HG03571 (cell line): Measurements from ENCODE around the gene SELENOT.
"Not testable (repeated sequence)": the region's sequence is repeated elsewhere in the genome, so short reads cannot be mapped to it uniquely, and the experiment has no call there.

Experiments
- ATAC-seq: cut with Tn5 transposase; IDR thresholded peaks from one replicate; pipeline ENCODE4 v1.9.1; 2021; ENCODE audit not compliant: unreplicated experiment

Gene SELENOT

GRCh38 chr3:150603153-150603979 is at the start of gene SELENOT:
TSS of gene SELENOT (plus strand) at chr3:150603321. CDS start at chr3:150603363, 42 bp downstream.
- peak; percentile 51 for ATAC-seq

DNA sequence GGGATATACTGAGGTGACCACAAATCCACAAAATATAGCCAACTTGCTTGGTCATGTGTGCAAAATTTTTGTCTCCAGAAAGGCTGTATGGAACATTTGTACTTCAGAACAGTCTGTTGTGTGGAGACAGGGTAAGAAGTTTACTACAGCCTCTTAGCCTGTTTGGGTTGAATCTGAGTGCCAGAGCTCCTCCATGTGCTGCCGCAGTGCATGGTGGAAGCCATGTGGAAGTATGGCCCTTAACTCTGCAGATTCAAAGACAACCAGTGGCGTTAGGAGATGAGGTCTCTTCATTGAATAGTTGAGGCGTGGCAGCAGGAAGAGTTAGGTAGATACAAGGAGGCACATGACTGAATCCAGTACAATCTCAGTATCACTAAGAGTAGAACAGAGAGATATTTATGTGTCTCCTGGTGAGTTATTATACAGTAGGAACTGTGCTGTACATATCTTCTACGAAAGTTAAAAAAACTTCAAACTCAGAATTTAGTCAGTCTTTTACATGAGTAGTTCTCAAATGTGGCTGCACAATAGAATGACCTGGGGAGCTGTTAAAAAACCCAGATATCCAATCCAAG is 47.2 kb upstream of the SELENOT start:
- no peak for ATAC-seq

DNA sequence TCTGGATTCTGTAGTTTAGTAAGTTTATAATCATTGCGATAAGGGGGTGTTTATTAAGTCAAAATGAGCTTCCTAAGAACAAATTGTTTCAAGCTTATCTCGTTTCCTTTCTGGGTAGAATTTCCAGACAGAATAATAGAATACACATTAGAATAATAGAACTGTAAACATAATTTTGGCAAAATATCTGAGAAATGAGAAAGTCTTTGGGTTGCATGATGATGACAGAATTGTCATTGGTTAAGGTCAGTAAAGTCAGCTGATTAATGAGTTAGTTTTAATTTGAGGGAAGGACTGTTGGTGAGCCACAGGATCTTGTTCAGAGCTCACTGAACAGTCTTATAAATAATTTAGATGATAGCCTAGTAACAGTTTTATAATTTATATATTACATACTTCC is 46.3 kb upstream of the SELENOT start:
- no peak for ATAC-seq

DNA sequence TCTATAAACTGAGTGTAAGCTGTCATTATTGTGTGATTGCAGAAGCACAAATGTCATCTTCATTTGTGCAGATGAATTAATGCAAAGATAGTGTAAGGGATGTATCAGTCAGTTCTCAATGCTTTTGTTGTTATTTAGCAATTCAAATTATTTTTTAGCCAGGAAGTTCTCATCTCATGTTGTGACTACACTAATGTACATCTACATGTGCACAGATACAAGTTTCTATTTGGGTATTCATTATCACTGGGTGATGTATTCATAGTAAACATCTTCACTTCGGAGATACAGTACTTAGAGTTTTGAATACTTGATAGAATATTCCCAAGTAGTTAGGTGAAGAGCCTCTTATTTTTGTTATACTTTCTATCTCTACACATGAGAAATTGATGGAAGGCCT is 45.4 kb upstream of the SELENOT start:
- no peak for ATAC-seq

DNA sequence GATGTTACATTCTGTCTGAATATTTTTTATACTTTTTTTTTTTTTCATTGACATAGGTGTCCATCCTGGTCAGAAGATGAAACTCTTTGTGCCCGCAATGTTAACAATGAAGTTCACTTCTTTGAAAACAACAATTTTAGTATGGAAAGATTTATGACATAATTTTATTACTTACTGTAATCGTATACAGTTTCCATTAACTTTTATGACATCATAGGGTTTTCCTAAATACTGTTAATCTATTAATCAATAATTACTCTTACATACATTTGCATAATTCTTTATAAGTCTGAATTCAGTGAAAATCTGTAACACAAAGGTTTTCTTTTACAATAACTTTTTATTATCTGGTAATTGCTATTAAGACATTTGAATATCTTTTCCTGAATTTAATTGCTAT is 38.9 kb upstream of the SELENOT start:
- ATAC-seq = no peak

GRCh38 chr3:150567328-150567727 is 35.8 kb upstream of the SELENOT start:
- ATAC-seq = no peak

DNA sequence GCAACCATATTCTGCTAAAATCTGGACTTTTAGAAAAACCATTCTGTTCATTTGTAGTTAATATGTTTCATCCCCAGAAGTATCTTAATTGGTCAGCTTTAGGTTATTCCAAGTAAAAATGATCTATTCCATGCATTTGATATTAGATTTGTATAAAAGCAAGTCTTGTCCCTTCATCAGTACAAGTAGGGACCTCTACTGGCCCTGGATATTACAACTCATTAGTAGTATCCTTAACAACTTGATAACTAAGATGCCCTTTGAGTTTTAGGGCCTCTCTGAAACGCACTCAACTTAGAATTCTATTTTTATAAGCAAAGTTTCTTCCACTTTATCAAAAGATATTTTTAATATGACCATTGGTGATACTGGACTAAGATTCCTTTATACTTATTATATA is 25.3 kb upstream of the SELENOT start:
- ATAC-seq = no peak

GRCh38 chr3:150581174-150581573 is 21.9 kb upstream of the SELENOT start:
- no peak for ATAC-seq

- ATAC-seq = peak; percentile 48
Measured at GRCh38 chr3:150582620-150583019, 20.5 kb upstream of the SELENOT start.

GRCh38 chr3:150583028-150583427 is 20.1 kb upstream of the SELENOT start:
- ATAC-seq = peak; percentile 45

DNA sequence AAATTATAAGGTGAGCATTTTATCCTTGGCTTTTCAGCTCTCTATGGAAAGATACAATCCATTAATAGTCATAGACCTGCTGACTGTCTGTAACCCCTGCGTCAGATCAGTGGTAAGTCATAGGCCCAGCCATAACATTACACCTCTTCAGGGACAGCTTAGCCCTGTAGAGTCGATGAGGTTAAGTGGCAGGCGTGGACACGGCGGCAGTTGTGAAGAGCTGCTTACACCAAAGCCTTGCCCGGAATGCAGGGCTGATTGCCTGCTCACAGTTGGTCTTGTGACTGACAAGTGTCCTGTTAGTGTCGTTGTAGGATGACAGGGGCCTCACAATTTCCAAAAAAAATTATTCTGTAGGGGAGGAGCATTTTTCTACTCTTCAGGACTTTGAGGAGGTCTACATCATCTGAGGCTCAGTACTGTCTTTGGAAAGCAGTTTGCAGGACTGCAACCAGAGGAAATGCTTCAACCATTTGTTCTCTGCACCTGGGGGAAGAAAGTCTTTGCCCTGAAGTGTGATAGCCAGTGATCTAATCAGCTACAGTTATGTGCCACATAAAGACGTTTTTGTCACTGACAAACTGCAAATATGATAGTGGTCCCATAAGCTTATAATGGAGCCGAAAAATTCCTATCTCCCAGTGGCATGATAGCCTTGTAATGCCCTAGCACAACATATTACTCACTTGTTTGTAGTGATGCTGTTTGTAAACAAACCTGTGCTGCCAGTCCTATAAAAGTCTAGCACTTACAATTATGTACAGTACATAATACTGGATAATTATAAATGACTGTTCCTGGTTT is 14.9 kb upstream of the SELENOT start:
- no peak for ATAC-seq

DNA sequence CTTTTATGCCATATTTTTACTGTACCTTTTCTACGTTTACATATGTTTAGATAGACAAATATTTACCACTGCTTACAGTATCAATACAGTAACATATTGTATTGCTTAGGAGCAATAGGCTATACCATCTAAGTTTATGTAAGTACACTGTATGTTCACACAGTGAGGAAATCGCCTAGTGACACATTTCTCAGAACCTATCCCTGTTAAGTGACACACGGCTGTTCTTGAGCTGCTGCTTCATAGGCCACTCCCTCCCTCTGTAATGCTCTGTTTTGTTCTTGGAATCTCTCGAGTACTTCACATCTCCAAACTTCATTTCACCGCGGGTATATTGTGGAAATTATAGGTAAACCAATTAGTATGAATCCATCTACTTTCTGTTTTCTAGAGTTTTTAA is 13.4 kb upstream of the SELENOT start:
- no peak for ATAC-seq

DNA sequence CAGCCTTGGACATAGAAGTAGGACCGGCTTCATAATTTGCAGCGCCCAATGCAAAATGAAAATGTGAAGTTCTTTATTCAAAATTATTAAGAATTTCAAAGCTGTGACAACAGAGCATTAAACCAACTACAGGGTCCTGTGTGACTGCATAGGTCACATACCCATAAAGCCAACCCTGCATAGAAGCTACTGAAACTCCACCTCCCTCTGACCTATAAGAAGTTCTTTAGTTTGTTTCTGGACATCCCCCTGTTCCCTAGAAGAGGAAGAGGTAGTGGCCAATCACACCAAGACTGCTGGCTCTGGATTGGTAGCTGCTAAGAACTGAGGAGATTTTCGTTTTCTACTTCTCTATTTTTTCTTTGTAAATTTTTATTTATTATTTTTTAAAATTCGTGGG is 9.0 kb upstream of the SELENOT start:
- no peak for ATAC-seq

GRCh38 chr3:150597646-150598045 is 5.5 kb upstream of the SELENOT start:
- no peak for ATAC-seq

DNA sequence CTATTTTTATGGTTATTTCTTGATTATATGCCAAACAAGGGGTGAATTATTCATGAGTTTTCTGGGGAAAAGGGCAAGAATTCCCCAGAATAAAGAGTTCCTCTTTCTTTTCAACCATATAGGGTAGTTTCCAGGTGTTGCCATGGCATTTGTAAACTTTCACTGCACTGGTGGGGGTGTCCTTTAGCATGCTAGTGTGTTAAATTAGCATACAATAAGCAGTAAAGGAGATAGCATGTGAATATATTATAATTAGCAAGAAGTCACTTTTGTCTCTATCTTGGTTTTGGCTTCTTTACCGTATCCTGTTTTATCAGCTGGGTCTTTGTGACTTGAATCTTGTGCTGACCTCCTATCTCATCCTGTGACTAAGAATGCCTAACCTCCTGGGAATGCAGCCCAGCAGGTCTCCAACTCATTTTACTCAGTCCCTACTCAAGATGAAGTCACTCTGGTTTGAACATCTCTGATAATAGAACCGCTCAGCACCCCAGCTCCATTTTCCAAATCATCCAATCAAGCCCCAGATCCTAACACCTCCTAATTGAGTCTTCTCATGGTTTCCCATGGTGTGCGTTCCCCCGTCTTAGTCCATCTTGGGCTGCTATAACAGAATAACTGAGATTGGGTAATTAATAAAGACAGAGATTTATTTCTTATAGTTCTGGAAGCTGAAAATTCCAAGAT is 3.4 kb upstream of the SELENOT start:
- no peak for ATAC-seq

GRCh38 chr3:150600647-150601530 is 2.2 kb upstream of the SELENOT start:
- ATAC-seq = not testable (repeated sequence)

DNA sequence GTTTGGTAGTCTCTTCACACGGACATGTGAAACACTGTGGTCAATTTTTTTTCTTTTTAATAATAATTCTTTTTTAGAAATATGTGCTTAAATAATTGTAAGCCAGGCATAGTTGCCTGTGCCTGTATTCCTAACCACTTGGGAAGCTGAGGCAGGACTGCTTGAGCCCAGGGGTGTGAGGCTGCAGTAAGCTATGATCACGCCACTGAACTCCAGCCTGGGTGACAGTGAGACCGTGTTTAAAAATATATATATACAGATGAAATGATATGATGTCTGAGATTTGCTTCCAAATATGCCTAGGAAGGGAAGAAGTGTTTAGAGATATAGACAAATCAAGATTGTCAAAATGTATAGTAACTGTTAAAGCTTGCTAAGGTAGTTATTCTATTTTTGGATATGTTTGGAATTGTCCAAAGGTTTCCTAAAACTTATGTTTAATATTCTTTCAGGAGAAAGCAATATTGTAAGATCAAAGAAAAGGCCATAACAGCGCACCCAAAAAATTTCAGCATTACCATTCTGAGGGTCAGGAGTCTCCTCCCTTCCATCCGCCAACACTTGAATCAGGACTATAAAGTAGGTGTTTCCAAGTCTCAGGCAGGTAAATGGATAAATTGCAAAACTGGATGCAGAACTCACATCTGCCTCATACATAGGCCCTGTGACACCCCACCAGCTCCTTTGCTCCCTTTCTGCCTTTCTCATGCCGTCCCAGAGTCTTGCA is 532 bp upstream of the SELENOT start:
- peak; percentile 1 for ATAC-seq

GRCh38 chr3:150603980-150604319 is 829 bp downstream of the SELENOT start:
- ATAC-seq = no peak

- ATAC-seq = no peak
Measured at GRCh38 chr3:150605998-150606641, 3.0 kb downstream of the SELENOT start.
